GM12878 (cell line): ENCODE results near the gene TMEM11. TPM values are rescaled to one million over a fixed set of nuclear protein-coding genes. Genes with fewer than 3 reads are reported as not detected.

Experiments used
- ATAC-seq: fragments of 200-7000 bp; cut with Tn5 transposase; 3 replicates; pipeline ENCODE4 v1.9.1; 2020; ENCODE audit warnings: mild to moderate bottlenecking, moderate library complexity
- BruUV-seq: library from RNA; stranded (reverse); fragments of 400-500 nt; replicated peaks from 2 replicates; lab custom pipeline; 2021; lab: Mats Ljungman, UMichigan
- CTCF ChIA-PET: fragments of 300-600 bp; sonication (Branson Sonifier 250); formaldehyde crosslinking; extraction: SDS; loops from one replicate; lab custom pipeline; 2021; ENCODE audit warnings: inconsistent platforms; lab: Yijun Ruan, JAX
- POLR2A ChIA-PET: fragments of 350-600 bp; formaldehyde crosslinking; extraction: SDS; loops from one replicate; lab custom pipeline; 2021; ENCODE audit warnings: inconsistent platforms; lab: Charles Lee
- RAD21 ChIA-PET: fragments of 300-600 bp; sonication (Branson Sonifier 250); formaldehyde crosslinking; loops from one replicate; lab custom pipeline; 2023; ENCODE audit warnings: antibody characterized with exemption; ENCODE audit not compliant: unreplicated experiment; lab: Charles Lee
- SMC1A ChIA-PET: fragments of 300-600 bp; sonication (Branson Sonifier 250); formaldehyde crosslinking; loops from one replicate; lab custom pipeline; 2023; ENCODE audit not compliant: unreplicated experiment, uncharacterized antibody; lab: Charles Lee
- DNase-seq: peaks from one replicate; pipeline ENCODE4 v3.0.0-alpha.2; 2011; ENCODE audit warnings: low read depth, low spot score
- FAIRE-seq: peaks from 3 replicates; lab custom pipeline; 2011; peaks lifted over from hg19 to GRCh38; lab: Jason Lieb, UNC
- H2AFZ ChIP-seq: 2 replicates; pipeline ENCODE4 v1.6.0; 2011; ENCODE audit warnings: low read depth, low read length, control low read depth; ENCODE audit not compliant: control insufficient read depth
- H3K27ac ChIP-seq: 2 replicates; pipeline ENCODE4 v1.5.1; 2011; ENCODE audit warnings: control low read depth; ENCODE audit not compliant: control insufficient read depth, insufficient read depth
- H3K27me3 ChIP-seq, 2 experiments: replicated peaks in 1 of 2; 2 replicates each; pipeline versions ENCODE4 v1.6.0 to v1.6.1; 2011; ENCODE audit warnings: low read length in 1 of 2; ENCODE audit not compliant: control insufficient read depth in 2 of 2, insufficient read depth in 2 of 2
- H3K36me3 ChIP-seq, 2 experiments: 2 replicates each; pipeline ENCODE4 v1.5.1; 2011; ENCODE audit warnings: low read length in 1 of 2; ENCODE audit not compliant: control insufficient read depth in 2 of 2, insufficient read depth in 2 of 2
- H3K4me1 ChIP-seq: 2 replicates; pipeline ENCODE4 v1.6.1; 2011; ENCODE audit warnings: mild to moderate bottlenecking, low read length, moderate library complexity, mixed read lengths; ENCODE audit not compliant: control insufficient read depth, insufficient read depth
- H3K4me2 ChIP-seq: 2 replicates; pipeline ENCODE4 v1.6.0; 2011; ENCODE audit warnings: control low read depth; ENCODE audit not compliant: control insufficient read depth, insufficient read depth
- H3K4me3 ChIP-seq: fragments of 200-600 bp; sonication (generic); 2 replicates; pipeline ENCODE4 v1.5.1; 2016
- H3K79me2 ChIP-seq: 2 replicates; pipeline ENCODE4 v1.6.0; 2011; ENCODE audit warnings: low read length; ENCODE audit not compliant: control insufficient read depth, insufficient read depth
- H3K9ac ChIP-seq: 2 replicates; pipeline ENCODE4 v1.8.0; 2011; ENCODE audit warnings: low read length, control low read depth, mixed read lengths; ENCODE audit not compliant: control insufficient read depth, insufficient read depth
- H3K9me3 ChIP-seq: replicated peaks from 3 replicates; pipeline ENCODE4 v1.5.1; 2011; ENCODE audit warnings: mild to moderate bottlenecking, low read length; ENCODE audit not compliant: control insufficient read depth, insufficient read depth
- H4K20me1 ChIP-seq: 2 replicates; pipeline ENCODE4 v1.6.0; 2011; ENCODE audit not compliant: control insufficient read depth, insufficient read depth
- BACH1 ChIP-seq: fragments of 450-650 bp; IDR thresholded peaks from 2 replicates; pipeline ENCODE4 v1.6.1; 2017; ENCODE audit warnings: mild to moderate bottlenecking, borderline replicate concordance
- BMI1 ChIP-seq: fragments of 450-650 bp; IDR thresholded peaks from 2 replicates; pipeline ENCODE4 v1.6.1; 2016; ENCODE audit warnings: mild to moderate bottlenecking, moderate library complexity, borderline replicate concordance
- CHD1 ChIP-seq: IDR thresholded peaks from 2 replicates; pipeline ENCODE4 v1.6.1; 2012; ENCODE audit warnings: low read depth, low read length, improper control_type of control experiment
- CREM ChIP-seq: IDR thresholded peaks from 2 replicates; pipeline ENCODE4 v1.6.1; 2014; ENCODE audit warnings: antibody characterized with exemption, low read depth
- DPF2 ChIP-seq: fragments of 450-650 bp; IDR thresholded peaks from 2 replicates; pipeline ENCODE4 v1.6.1; 2017; ENCODE audit warnings: mild to moderate bottlenecking
- FOXM1 ChIP-seq: IDR thresholded peaks from 2 replicates; pipeline ENCODE4 v1.6.1; 2012; ENCODE audit warnings: low read depth, mild to moderate bottlenecking, inconsistent platforms, low read length, moderate library complexity
- HCFC1 ChIP-seq: fragments of 150-350 bp; IDR thresholded peaks from 2 replicates; pipeline ENCODE4 v1.6.1; 2014; ENCODE audit warnings: low read length
- HDAC2 ChIP-seq: fragments of 200-600 bp; sonication (generic); IDR thresholded peaks from 2 replicates; pipeline ENCODE4 v1.6.1; 2017
- KAT2A ChIP-seq: conservative IDR thresholded peaks from 2 replicates; pipeline ENCODE4 v1.6.1; 2011; ENCODE audit warnings: low read depth, low read length; ENCODE audit not compliant: control insufficient read depth
- KDM1A ChIP-seq: fragments of 200-600 bp; sonication (generic); IDR thresholded peaks from 2 replicates; pipeline ENCODE4 v1.6.1; 2016; ENCODE audit warnings: borderline replicate concordance
- MAX ChIP-seq: IDR thresholded peaks from 2 replicates; pipeline ENCODE4 v1.6.1; 2012; ENCODE audit warnings: low read depth, low read length, improper control_type of control experiment
- MXI1 ChIP-seq: fragments of 150-350 bp; IDR thresholded peaks from 2 replicates; pipeline ENCODE4 v1.6.1; 2011; ENCODE audit warnings: low read depth, mild to moderate bottlenecking, inconsistent platforms, low read length, improper control_type of control experiment
- NR2F1 ChIP-seq: fragments of 450-650 bp; conservative IDR thresholded peaks from 2 replicates; pipeline ENCODE4 v1.6.1; 2017; ENCODE audit warnings: mild to moderate bottlenecking
- SREBF2 ChIP-seq: IDR thresholded peaks from 2 replicates; pipeline ENCODE4 v1.6.1; 2012; ENCODE audit warnings: mild to moderate bottlenecking, low read length
- WRNIP1 ChIP-seq: IDR thresholded peaks from 2 replicates; pipeline ENCODE4 v1.6.1; 2011; ENCODE audit warnings: low read depth, low read length, improper control_type of control experiment, borderline replicate concordance
- ZBED1 ChIP-seq: IDR thresholded peaks from 2 replicates; pipeline ENCODE4 v1.6.1; 2016; ENCODE audit warnings: borderline replicate concordance
- ZNF622 ChIP-seq: fragments of 450-650 bp; IDR thresholded peaks from 2 replicates; pipeline ENCODE4 v1.6.1; 2017; ENCODE audit warnings: mild to moderate bottlenecking, inconsistent platforms
- WGBS: methylation state at CpG from one replicate; pipeline ENCODE4 v1.1.6; 2016; ENCODE audit warnings: low lambda C conversion rate; ENCODE audit not compliant: insufficient replicate concordance, insufficient coverage; ENCODE audit errors: missing lambda C conversion rate; 5-methylcytosine and 5-hydroxymethylcytosine counted together
- in situ Hi-C: fragments of 300-500 bp; cut with MboI; formaldehyde crosslinking; loops from 9 replicates; pipeline ENCODE4 v1.14.3; 2018; ENCODE audit warnings: mixed read lengths
- intact Hi-C: fragments of 100-400 bp; cut with micrococcal nuclease; formaldehyde crosslinking; loops from one replicate; pipeline ENCODE4 v1.14.2; 2022; ENCODE audit not compliant: unreplicated experiment
- polyA plus RNA-seq, 11 experiments: library from polyadenylated mRNA; depleted of rRNA in 4 of 11; unstranded in 6 of 11; stranded (reverse) in 5 of 11; fragments of >200 nt; fragmentation: Nextera tagmentation in 4 of 11; fragmentation: Illumina TruSeq in 1 of 11; extraction: Ambion mirVana in 4 of 11; extraction: Trizol in 1 of 11; gene quantifications; 1 replicate in 1 of 11; 2 replicates in 10 of 11; pipeline versions ENCODE4 v1.2.1 to v1.2.3, GENCODE V29; 2011 to 2016; ENCODE audit warnings: inconsistent platforms in 2 of 11, missing spikeins in 2 of 11, low read depth in 1 of 11
- total RNA-seq, 4 experiments: library from RNA; depleted of rRNA in 3 of 4; stranded (reverse); fragments of >200 nt in 3 of 4; fragmentation: Illumina TruSeq in 1 of 4; extraction: Trizol in 1 of 4; gene quantifications; 2 replicates each; pipeline versions ENCODE4 v1.2.1 to v1.2.3, GENCODE V29; 2013 to 2021
- TF ChIP-seq, protein P1 (sequence below): fragments of 450-650 bp; IDR thresholded peaks from 2 replicates; pipeline ENCODE4 v1.6.1; 2017; ENCODE audit warnings: low read depth, mild to moderate bottlenecking, moderate library complexity

The TMEM11 gene
- total and polyA plus RNA-seq, 10 of the 15 experiments (the other 5 are each of a cell fraction or from before 2014, with no cell fraction given): 14.4 to 63.4 (median 27.2) TPM

DNA sequence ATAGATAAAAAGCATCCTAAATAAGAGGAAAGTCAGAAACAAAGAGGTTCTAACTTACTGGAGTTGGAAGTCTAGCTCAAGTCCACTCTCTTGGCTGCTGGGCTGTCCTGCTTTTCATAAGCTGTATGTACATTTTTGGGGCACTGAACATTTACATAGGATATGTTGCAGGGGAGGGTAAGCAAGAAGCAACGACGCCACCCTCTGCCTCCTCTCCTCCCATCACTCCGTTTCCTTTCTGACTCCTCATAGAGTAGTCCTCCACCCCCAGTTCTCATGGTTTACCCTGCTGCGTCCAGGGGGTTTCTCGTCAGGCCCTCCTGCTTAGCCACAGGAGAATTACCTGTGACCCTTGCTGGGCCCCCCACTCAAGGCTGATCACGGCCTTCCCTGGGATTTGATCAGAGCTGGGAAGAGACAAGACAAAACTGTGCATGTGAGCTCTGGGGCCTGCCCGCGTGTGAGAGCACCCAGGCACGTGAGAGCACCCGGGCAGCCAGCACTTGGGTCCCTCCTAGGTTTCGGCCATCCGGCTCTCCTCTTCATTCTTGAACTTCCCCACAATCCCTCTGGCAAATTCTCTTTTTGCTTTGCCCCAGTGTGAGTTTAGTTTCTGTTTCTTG, 37.1 kb downstream of the TMEM11 start:
- H3K9ac ChIP-seq: no peak overlapping the region
- RAD21 ChIA-PET: no interaction called here
- SMC1A ChIA-PET: no interaction called here
- in situ Hi-C loops: no loop called here
- FAIRE-seq: no peak
- H3K27ac ChIP-seq: no peak overlapping the region
- H2AFZ ChIP-seq: no peak overlapping the region
- H4K20me1 ChIP-seq: no peaks in the 10 kb centered on the region
- 94% methylated on average over 9 of the region's 12 CpGs for WGBS
- H3K4me3 ChIP-seq: no peak overlapping the region
- POLR2A ChIA-PET: no interaction called here
- peaks cover 4 to 7% of the 10 kb centered on the region in 2 experiments; a peak in 3 of 4 replicates for H3K36me3 ChIP-seq
- ATAC-seq: no peak
- intact Hi-C loops: no loop called here
- no peaks in the 10 kb centered on the region for H3K27me3 ChIP-seq
- BruUV-seq: no TSS peak
- CTCF ChIA-PET: interaction anchor here (1.0 to 2.8 kb wide), 2 partner anchors 58 to 63 kb away, joined by 5 to 7 read pairs; no protein-coding TSS in a partner anchor
- H3K4me2 ChIP-seq: no peak overlapping the region
- H3K79me2 ChIP-seq: no peaks in the 10 kb centered on the region
- no peak for DNase-seq
- TF ChIP-seq KDM1A (no peak), MXI1 (no peak), FOXM1 (no peak), CHD1 (no peak), NR2F1 (no peak), BACH1 (no peak), HDAC2 (no peak), DPF2 (no peak), SREBF2 (no peak), KAT2A (no peak), HCFC1 (no peak), CREM (no peak), BMI1 (no peak), ZBED1 (no peak), MAX (no peak), WRNIP1 (no peak), ZNF622 (no peak)
- TF ChIP-seq, protein P1, sequence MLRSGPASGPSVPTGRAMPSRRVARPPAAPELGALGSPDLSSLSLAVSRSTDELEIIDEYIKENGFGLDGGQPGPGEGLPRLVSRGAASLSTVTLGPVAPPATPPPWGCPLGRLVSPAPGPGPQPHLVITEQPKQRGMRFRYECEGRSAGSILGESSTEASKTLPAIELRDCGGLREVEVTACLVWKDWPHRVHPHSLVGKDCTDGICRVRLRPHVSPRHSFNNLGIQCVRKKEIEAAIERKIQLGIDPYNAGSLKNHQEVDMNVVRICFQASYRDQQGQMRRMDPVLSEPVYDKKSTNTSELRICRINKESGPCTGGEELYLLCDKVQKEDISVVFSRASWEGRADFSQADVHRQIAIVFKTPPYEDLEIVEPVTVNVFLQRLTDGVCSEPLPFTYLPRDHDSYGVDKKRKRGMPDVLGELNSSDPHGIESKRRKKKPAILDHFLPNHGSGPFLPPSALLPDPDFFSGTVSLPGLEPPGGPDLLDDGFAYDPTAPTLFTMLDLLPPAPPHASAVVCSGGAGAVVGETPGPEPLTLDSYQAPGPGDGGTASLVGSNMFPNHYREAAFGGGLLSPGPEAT: no peak
- H3K9me3 ChIP-seq: no peaks in the 10 kb centered on the region
- H3K4me1 ChIP-seq: peaks cover 3% of the 10 kb centered on the region
